ENCODE measurements around the gene LHFPL3. TPM values are rescaled to one million over a fixed set of nuclear protein-coding genes. Genes with fewer than 3 reads are reported as not detected.

The LHFPL3 gene
- total RNA-seq, 1 experiment from 2014 or later = not detected

DNA sequence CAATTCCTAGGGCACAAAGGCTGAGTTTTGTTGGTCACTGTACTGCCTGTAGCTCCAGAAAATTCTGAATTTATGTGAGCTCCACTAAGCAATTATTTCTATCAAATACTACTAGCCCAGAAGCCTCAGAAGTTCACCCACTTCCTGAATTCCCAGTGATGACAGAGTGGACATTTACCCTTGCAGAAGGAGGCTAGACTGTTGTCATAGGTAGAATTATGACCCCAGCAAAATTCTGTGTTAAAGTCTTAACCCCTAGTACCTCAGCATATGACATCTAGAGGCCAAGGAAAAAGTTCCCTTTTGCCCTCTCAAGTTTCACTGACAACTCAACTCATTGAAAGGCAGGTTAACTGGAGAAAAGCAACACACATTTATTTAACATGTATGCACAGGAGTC is 606.9 kb downstream of the LHFPL3 start:
- Histone ChIP-seq H3T11ph (ENCODE audit: low read length) (no peak overlapping the region), H3K14ac (ENCODE audit: insufficient read depth, low read length) (no peak overlapping the region), H3K23ac (ENCODE audit: insufficient read length, low read depth, low read length) (no peak overlapping the region), H2BK12ac (ENCODE audit: insufficient read length, low read depth, low read length) (no peak overlapping the region), H3K4ac (ENCODE audit: low read depth, low read length) (no peak overlapping the region), H2BK120ac (ENCODE audit: low read depth, low read length, poor library complexity, severe bottlenecking) (no peak overlapping the region), H3K27me3 (ENCODE audit: insufficient read depth, low read length) (no peaks in the 10 kb centered on the region), H3K27ac (ENCODE audit: insufficient read length, low read depth, low read length) (no peak overlapping the region), H3K79me2 (ENCODE audit: insufficient read depth, low read length) (no peaks in the 10 kb centered on the region), H3K9ac (ENCODE audit: extremely low read depth, insufficient read length, low read length) (no peak overlapping the region), H3K56ac (ENCODE audit: insufficient read length, low read depth, low read length) (no peak overlapping the region), H4K5ac (ENCODE audit: insufficient read length, low read depth, low read length) (no peak overlapping the region), H2AFZ (ENCODE audit: low read length) (no peak overlapping the region), H3K18ac (ENCODE audit: insufficient read length, low read depth, low read length) (no peak overlapping the region), H4K8ac (replicated peaks; ENCODE audit: insufficient read length, low read depth, low read length) (no peak overlapping the region), H3K9me3 (ENCODE audit: control insufficient read depth, low read depth, low read length) (no peaks in the 10 kb centered on the region), H4K91ac (ENCODE audit: insufficient read length, low read depth, low read length) (no peak overlapping the region), H2AK5ac (ENCODE audit: insufficient read length, low read length) (no peak overlapping the region), H4K20me1 (ENCODE audit: control insufficient read depth, insufficient read depth, insufficient read length) (no peaks in the 10 kb centered on the region), H2BK20ac (ENCODE audit: low read depth, low read length, poor library complexity, severe bottlenecking) (no peak overlapping the region), H3K4me1 (ENCODE audit: insufficient read depth, low read length) (no peaks in the 10 kb centered on the region; the same call in 1 of the 2 replicates), H3K23me2 (ENCODE audit: insufficient read length, low read depth, low read length, poor library complexity, severe bottlenecking) (no peaks in the 10 kb centered on the region), H3K4me2 (ENCODE audit: insufficient read depth, insufficient read length, low read length) (no peak overlapping the region), H3K79me1 (ENCODE audit: insufficient read depth, low read depth, low read length, poor library complexity, severe bottlenecking) (no peaks in the 10 kb centered on the region), H2BK15ac (ENCODE audit: low read depth, low read length) (no peak overlapping the region), H2BK5ac (ENCODE audit: insufficient read length, low read length) (no peak overlapping the region)
- peaks cover 20 to 31% of the 10 kb centered on the region in 2 experiments for H3K4me1 Mint-ChIP-seq
- no peak overlapping the region for H3K27ac Mint-ChIP-seq
- H3K36me3 Mint-ChIP-seq (ENCODE audit: insufficient read depth in 1 of 3, low read depth in 3 of 3) = no peaks in the 10 kb centered on the region
- no peak for DNase-seq
- H3K27me3 Mint-ChIP-seq (ENCODE audit: low read depth) = 0 out of 2 replicates have a peak, but pooled peaks cover 2% of the 10 kb centered on the region
- no peak overlapping the region for H3K4me3 Mint-ChIP-seq
- H3K9me3 Mint-ChIP-seq = peaks cover 0 to 13% of the 10 kb centered on the region in 2 experiments; a peak in 2 of 5 replicates
- TF ChIP-seq, protein P1, sequence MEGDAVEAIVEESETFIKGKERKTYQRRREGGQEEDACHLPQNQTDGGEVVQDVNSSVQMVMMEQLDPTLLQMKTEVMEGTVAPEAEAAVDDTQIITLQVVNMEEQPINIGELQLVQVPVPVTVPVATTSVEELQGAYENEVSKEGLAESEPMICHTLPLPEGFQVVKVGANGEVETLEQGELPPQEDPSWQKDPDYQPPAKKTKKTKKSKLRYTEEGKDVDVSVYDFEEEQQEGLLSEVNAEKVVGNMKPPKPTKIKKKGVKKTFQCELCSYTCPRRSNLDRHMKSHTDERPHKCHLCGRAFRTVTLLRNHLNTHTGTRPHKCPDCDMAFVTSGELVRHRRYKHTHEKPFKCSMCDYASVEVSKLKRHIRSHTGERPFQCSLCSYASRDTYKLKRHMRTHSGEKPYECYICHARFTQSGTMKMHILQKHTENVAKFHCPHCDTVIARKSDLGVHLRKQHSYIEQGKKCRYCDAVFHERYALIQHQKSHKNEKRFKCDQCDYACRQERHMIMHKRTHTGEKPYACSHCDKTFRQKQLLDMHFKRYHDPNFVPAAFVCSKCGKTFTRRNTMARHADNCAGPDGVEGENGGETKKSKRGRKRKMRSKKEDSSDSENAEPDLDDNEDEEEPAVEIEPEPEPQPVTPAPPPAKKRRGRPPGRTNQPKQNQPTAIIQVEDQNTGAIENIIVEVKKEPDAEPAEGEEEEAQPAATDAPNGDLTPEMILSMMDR (conservative IDR thresholded peaks at IDR 0.05) = no peak
